ENCODE data around the gene ICOS. TPM values are rescaled to one million over a fixed set of nuclear protein-coding genes. Genes with fewer than 3 reads are reported as not detected.
"Not testable (repeated sequence)": the region's sequence is repeated elsewhere in the genome, so short reads cannot be mapped to it uniquely, and the experiment has no call there.

Gene ICOS
- total RNA-seq, 2 donors from 2014 or later: 0.14 TPM; not detected in 1

DNA sequence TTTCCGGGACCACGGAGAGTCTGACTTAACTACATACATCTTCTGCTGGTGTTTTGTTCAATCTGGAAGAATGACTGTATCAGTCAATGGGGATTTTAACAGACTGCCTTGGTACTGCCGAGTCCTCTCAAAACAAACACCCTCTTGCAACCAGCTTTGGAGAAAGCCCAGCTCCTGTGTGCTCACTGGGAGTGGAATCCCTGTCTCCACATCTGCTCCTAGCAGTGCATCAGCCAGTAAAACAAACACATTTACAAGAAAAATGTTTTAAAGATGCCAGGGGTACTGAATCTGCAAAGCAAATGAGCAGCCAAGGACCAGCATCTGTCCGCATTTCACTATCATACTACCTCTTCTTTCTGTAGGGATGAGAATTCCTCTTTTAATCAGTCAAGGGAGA lies 23.1 kb downstream of the ICOS start:
- intact Hi-C loops (cut with DNase I): no loop called here
- DNase-seq (ENCODE audit: low spot score): no peak

GRCh38 chr2:203960811-203961210 lies 24.2 kb downstream of the ICOS start:
- no peak for DNase-seq (ENCODE audit: low spot score)
- intact Hi-C loops (cut with DNase I): no loop called here

DNA sequence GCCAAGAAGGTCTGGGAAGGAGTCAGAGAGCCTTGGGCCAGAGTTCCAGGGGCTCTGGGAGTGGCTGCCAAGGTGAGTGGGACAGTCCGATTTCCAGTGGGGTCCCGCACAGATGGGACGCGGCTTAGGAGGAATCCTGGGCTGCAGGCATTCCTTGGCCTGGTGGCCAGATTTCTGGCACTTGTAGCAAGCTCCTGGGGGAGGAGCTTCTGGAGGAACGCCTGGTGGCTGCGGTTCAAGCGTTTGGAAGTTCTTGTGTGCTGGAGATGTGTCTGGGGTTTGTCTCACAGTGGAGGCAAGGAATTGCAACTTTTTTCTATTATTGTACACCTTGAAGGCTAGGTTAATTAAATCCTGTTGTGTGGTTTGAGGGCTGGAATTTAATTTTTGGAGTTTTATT lies 28.6 kb downstream of the ICOS start:
- intact Hi-C loops (cut with DNase I): not testable (repeated sequence)
- peak; percentile 86 for DNase-seq (ENCODE audit: low spot score)

GRCh38 chr2:203971251-203971650 lies 34.7 kb downstream of the ICOS start:
- intact Hi-C loops (cut with DNase I): no loop called here
- no peak for DNase-seq (ENCODE audit: low spot score)

DNA sequence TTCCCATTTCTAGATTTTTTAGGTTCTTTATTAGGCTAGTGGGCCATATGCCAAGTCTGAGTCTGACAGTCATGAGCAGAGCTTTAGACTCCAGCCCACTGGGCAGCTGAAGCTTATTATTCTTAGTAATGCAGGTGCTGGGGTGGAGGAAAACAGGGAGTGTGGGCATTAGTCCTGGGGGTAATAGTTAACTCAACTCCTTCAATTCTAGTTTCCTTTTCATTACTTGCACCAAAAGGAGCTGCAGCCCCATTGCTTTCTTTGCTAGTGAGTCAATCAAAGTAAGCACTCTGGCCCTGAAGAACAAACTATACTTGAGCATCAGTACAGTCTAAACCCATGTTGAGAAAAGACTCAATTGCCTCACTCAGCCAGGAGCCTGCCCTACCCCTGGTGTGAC lies 35.5 kb downstream of the ICOS start:
- intact Hi-C loops (cut with DNase I): no loop called here
- no peak for DNase-seq (ENCODE audit: low spot score)

DNA sequence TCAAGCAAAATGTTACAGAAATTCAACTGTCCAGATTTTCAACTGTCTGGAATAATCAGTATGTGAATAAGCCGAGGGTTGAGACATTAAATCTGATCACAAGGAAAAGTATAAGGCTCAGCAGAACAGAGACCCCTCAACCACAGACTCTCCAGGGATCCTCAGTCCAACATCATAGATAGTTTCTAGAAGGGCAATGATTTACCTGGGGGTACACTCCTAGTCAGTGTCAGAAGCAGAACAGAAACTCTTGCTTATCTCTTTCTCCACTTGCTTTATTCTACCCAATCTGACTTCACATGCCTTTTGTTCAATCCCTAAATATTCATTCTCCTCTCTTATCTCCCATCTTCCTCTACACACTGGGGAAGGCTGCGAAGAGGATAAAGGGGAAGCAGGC lies 36.4 kb downstream of the ICOS start:
- no peak for DNase-seq (ENCODE audit: low spot score)
- intact Hi-C loops (cut with DNase I): no loop called here

- DNase-seq (ENCODE audit: low spot score): no peak
- intact Hi-C loops (cut with DNase I): no loop called here
Measured at GRCh38 chr2:203973676-203974075, 37.1 kb downstream of the ICOS start.

DNA sequence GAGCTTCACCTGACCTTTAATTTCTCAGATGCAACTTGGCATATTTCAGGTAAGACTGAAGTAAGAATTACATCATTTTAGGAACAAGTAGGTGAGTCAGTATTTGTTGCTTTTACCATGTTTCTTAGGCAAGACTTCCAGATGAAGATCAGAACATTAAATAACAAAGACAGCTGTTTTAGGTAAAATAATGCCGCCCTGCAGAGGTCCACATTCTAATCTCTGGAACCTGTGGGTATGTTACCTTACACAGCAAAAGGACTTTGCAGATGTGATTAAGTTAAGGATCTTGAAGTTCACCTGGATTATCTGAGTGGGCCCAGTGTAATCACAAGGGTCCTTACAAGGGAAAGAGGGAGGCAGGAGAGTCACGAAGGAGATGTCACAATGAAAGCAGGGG lies 39.3 kb downstream of the ICOS start:
- intact Hi-C loops (cut with DNase I): no loop called here
- DNase-seq (ENCODE audit: low spot score): no peak

DNA sequence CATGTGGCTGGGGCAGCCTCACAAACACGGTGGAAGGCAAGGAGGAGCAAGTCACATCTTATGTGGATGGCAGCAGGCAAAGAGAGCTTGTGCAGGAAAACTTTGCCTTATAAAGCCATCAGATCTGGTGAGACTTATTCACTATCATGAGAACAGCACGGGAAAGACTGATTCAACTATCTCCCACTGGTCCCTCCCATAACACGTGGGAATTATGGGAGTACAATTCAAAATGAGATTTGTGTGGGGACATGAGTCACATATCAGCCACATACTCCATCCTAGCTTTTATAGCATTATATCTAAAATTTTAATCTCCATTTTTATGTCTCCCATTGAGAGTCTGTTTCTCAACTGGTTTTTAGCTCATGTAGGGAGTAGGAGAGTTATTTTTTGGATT lies 45.7 kb downstream of the ICOS start:
- intact Hi-C loops (cut with DNase I): no loop called here
- no peak for DNase-seq (ENCODE audit: low spot score)

DNA sequence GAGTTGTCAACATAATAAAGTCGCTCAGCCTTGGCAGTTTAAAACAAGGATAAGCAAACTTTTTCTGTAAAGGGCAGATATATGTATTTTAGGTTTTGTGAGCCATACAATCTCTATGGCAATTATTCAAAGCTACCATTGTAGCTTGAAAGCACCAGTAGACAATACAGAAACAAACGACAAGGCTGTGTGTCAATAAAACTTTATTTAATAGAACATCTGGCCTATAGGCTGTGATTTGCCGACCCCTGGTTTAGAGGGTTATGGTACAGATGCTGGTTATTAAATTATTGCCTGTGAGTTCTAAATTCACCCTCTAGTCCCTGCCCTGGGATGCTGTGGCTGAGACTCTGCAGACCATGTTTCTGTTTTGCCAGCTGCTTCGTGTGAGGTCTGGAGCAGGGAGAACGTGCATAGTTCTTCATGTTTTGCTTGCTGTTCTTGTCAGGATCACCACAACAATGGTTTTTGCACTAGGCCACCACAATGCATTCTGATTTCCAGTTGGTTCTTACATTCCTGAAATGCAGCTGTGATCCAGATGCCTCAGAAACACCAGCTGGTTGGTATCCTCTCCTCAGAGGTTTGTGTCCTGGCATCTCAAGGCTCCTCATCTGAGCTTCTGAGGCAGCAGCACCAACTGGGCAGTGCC lies 46.6 kb downstream of the ICOS start:
- no peak for DNase-seq (ENCODE audit: low spot score)
- intact Hi-C loops (cut with DNase I): no loop called here

DNA sequence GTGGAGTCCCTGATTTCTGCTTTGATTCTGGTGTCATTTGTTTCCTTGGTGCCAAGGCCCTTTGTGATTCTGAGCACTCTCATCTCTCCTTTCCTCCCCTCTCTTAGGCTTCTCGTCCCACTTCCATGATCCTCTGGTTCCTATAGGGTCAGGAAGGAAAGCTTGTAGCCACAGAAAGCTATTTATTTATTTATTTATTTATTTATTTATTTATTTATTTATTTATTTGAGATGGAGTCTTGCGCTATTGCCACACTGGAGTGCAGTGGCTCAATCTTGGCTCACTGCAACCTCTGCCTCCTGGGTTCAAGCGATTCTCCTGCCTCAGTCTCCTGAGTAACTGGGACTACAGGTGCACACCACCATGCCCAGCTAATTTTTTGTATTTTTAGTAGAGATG lies 49.4 kb downstream of the ICOS start:
- DNase-seq (ENCODE audit: low spot score); intact Hi-C loops (cut with DNase I): not testable (repeated sequence)

GRCh38 chr2:203987959-203988358 lies 51.4 kb downstream of the ICOS start:
- intact Hi-C loops (cut with DNase I): no loop called here
- DNase-seq (ENCODE audit: low spot score): no peak

DNA sequence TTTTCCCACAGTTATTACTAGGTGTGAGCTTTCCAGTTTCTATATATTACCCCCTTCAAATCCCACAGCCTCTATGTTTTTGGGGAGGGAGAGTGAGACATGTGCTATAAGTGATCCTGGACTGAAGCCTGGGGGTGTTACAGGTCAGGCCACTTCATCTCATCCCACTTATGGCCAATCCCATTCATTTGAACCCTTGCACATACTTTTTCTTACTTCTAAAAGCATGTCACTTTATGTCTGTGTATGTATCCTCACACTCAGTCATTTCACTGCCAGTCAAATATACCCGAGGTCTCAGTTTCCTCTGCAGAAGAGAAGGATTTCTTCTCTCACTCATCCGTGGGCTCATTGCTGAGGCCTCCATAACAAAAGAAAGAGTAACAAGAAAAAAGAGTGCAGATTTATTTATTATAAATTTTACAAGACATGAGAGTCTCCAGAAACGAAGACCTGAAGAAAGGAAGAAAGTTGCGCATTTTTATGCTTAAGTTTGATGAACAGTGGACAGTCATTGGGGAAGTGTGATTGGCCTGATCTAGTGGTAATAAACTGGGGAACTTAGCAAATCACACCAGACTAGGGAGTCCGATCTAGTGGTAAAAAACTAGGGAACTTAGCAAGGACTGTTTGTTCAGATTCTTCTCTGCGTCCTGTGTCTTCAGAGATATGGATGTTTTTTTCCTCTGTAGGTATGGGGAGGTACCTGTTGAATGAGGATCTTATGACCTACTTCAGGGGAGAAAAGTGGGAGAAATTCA lies 52.1 kb downstream of the ICOS start:
- intact Hi-C loops (cut with DNase I): no loop called here
- no peak for DNase-seq (ENCODE audit: low spot score)

- intact Hi-C loops (cut with DNase I): no loop called here
- no peak for DNase-seq (ENCODE audit: low spot score)
Measured at GRCh38 chr2:203989521-203989920, 53.0 kb downstream of the ICOS start.

DNA sequence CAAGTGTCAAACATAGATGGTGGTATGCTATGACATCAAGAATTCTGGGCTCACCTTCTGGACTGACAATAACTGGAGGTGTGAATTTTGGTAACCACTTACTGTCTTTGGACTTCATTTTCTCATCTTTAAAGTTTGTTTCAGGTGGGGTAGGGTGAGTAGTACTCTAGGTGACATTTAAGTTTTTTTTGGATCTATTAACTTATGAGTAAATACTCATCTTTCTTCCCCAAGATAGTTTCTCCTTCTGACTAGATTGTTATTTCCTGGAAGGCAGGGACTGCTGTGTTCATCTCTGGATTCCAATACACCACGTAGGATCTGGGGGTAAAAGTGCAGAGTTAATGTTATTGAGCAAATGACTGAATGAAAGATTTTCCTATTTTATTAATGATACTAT lies 55.9 kb downstream of the ICOS start:
- intact Hi-C loops (cut with DNase I): no loop called here
- no peak for DNase-seq (ENCODE audit: low spot score)

GRCh38 chr2:203993011-203993410 lies 56.4 kb downstream of the ICOS start:
- no peak for DNase-seq (ENCODE audit: low spot score)
- intact Hi-C loops (cut with DNase I): no loop called here

DNA sequence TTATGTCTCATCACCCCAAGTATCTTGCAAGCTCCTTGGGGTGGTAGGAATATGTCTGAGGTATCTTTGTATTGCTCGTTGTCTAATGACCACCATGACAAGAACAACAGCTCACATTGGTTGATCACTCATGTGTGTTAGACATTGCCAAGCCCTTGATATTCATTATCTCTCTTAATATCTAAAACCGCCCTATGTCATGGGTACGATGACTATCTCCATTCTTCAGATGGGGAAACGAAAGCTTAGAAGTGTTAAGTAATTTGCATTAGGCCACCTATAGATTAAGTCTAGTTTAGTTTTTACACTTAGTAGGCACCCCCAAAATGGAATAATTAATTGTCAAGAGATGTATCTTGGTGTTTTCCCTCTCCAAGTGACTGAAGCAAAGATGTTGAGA lies 57.0 kb downstream of the ICOS start:
- DNase-seq (ENCODE audit: low spot score): no peak
- intact Hi-C loops (cut with DNase I): no loop called here

DNA sequence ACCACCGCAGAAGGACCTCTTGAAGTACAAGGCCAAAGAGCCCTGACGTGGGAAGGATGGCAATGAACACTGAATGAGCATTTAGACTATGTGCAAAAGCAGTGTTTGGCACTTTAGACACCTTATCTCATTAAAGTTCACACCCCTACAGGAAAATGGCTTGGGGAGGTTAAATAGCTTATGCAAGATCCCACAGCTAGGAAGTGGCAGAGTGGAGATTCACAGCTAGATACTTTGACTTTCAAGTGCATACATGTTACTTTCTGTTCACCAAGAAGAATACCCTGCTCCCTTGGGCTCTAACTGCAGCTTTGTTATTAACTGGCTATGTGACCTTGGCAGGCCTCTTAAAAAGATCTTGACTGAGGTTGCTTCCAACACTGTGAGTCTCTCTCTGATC lies 58.2 kb downstream of the ICOS start:
- intact Hi-C loops (cut with DNase I): no loop called here

GRCh38 chr2:203996692-203997091 lies 60.1 kb downstream of the ICOS start:
- DNase-seq (ENCODE audit: low spot score): no peak
- intact Hi-C loops (cut with DNase I): no loop called here

More for the DNA sequence above, 58.2 kb downstream of the ICOS start:
- DNase-seq (ENCODE audit: low spot score): no peak

GRCh38 chr2:203997481-203997880 lies 60.9 kb downstream of the ICOS start:
- intact Hi-C loops (cut with DNase I): no loop called here
- DNase-seq (ENCODE audit: low spot score): no peak
